Stimulated activated naive CD8-positive, alpha-beta T cell treated with anti-CD3 and anti-CD28 coated beads, Interleukin-15, Interleukin-2, amounts not matched to agents 100 U/mL and 50 U/mL, for 24 hours (primary cell): ENCODE results near the gene LMNA.
A peak's percentile ranks its signal among the peaks of the same experiment; 100 is the strongest.
"Not testable (repeated sequence)": the region's sequence is repeated elsewhere in the genome, so short reads cannot be mapped to it uniquely, and the experiment has no call there.

Experiments
- ATAC-seq: fragments of 150-1000 bp; cut with Tn5 transposase; one replicate; pipeline ENCODE4 v1.10.0; 2021
- DNase-seq: peaks from one replicate; pipeline ENCODE4 v3.0.0; 2021

The LMNA gene

DNA sequence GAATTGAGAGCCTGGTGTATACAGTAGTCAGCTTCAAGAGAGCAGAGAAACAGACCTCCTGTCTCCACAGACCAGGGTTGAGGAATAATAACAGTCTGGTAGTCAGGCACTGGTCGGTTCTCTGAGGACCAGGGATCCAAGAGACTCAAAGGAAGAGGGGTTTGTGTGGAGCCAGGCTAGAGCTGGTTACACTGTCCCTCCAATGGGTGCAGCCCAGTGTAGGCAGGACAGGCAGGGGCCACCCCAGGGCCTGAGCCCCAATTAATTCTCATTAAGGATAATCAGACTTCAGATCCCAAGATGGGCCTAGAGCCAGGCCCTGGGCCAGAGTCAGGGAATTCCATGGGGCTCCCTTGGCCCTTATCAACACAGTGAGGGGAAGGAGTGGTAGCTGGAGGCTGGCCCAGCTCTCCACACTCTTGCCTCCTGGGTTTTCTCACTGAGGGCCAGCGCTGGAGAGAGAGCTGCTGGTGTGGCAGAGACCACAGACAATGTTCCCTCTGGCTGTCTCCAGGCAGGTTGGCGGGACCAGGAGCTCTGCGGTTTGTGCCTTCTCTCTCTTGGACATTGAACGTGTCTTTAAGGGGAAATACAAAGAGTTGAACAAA is 48.0 kb downstream of the LMNA start:
- DNase-seq (no peak), ATAC-seq (no peak)

DNA sequence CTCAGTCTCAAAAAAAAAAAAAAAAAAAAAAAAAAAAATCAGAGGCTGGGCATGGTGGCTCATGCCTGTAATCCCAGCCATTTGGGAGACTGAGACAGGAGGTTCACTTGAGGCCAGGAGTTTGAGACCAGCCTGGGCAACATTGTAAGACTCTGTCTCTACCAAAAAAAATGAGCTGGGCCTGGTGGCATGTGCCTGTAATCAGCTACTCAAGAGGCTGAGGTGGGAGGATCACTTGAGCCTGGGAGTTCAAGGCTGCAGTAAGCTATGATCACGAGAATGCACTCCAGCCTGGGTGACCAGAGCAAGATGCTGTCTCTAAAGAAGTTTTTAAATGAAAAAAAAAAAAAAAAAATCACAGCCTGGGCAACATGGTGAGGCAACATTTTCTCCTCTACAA is 49.2 kb downstream of the LMNA start:
- DNase-seq = no peak
- no peak for ATAC-seq

DNA sequence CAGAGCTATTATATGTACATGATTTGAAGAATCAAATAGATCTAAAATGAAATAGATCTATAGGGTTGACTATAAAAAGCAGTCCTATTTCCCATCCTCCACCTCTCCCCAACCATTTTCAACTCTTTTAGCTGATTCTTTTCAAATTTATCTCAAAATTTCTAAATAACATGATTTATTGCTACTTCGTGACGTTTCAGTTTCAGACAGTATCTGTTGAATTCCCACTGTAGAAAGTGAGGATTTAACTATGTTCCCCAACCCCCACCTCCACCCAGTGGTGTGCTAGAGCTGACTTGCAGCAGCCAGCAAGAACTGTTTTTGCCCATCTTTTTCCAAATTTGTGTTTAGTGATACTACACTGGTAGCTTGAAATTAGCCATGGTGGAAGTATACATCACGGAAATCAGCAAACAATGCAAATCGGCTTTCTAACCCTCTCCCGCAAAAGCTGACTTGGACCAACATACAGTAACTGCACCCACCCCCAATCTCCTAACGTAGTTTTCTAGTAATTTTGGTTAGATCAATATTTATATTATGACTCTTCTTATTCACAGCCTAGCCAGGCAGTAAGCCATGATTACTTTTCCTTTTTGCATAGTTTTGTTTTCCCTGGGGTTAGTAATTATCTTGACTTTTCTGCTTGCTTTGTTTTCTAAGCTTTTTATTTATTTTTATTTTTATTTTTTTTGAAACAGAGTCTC is 49.8 kb downstream of the LMNA start:
- ATAC-seq (no peak), DNase-seq (no peak)

DNA sequence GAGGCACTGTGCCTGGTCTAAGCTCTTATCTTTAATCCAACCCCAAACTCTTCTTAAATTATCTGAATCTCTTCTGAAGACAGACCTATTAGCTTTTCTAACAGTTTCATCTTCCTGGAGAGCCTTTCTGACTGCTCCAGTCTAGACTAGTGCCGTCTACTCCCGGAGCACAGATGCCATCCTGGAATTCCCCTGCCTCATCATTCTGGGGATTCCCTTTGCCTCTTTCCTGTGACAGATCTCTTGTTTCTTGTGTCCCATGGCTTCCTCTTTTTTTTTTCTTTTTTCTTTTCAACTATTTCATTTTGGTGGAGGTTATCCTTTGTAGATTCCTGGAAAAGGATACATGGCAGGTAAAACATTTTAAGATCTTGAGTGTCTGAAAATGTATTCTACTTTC is 50.6 kb downstream of the LMNA start:
- no peak for DNase-seq
- ATAC-seq = no peak

DNA sequence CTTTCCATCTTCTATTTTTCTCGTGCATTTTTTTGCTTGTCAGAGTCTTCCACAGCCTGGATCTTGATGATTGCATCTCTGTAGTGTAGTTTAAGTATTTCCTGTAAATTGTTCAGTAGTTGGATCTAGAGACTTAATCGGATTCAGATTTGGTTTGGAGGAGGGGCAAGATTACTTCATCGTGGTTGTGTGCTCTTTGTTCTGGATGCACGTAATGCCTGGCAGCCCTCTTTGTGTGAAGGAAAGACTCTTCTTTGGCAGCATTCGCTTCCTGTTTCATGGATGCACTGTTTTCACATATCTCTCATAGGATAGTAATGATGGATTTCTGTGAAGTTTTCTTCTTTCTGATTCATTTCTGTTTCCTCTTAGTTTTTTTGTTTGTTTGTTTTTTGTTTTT is 53.0 kb downstream of the LMNA start:
- no peak for DNase-seq
- ATAC-seq = no peak

DNA sequence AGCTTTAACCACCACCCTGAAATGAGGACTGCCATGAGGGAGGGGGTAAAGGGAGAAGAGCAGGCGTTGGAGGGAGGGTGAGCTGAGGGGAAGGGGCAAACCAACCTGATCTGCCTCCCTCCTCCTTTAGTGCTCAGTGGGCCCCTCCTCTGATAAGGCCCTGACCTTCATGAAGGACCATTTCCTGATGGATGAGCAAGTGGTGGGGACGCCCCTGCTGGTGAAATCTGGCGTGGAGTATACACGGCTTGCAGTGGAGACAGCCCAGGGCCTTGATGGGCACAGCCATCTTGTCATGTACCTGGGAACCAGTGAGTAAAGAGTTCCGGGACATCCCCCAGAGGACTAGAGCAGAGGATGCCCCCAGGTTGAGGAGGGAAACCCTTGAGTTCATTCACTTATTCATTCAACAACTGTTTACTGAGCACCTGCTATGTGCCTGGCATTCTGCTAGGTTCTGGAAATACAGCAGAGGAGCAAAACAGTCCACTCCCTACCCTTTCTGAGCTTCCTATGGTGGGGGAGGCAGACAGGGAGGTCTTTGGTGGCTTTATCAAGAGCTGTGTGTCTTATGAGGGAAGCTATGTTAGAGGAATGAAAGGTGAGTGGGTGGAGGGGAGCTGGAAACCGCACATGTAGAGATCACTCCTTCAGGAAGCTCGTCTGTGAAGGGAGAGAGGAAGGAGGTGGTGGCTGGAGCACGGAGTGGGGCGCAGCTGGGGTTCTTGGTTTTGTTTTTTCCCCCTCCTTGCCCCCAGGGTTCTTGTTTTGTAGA is 58.4 kb downstream of the LMNA start:
- ATAC-seq (peak; percentile 42), DNase-seq (no peak)

DNA sequence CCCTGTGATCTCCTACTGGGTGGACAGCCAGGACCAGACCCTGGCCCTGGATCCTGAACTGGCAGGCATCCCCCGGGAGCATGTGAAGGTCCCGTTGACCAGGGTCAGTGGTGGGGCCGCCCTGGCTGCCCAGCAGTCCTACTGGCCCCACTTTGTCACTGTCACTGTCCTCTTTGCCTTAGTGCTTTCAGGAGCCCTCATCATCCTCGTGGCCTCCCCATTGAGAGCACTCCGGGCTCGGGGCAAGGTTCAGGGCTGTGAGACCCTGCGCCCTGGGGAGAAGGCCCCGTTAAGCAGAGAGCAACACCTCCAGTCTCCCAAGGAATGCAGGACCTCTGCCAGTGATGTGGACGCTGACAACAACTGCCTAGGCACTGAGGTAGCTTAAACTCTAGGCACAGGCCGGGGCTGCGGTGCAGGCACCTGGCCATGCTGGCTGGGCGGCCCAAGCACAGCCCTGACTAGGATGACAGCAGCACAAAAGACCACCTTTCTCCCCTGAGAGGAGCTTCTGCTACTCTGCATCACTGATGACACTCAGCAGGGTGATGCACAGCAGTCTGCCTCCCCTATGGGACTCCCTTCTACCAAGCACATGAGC is 62.2 kb downstream of the LMNA start:
- DNase-seq = no peak

DNA sequence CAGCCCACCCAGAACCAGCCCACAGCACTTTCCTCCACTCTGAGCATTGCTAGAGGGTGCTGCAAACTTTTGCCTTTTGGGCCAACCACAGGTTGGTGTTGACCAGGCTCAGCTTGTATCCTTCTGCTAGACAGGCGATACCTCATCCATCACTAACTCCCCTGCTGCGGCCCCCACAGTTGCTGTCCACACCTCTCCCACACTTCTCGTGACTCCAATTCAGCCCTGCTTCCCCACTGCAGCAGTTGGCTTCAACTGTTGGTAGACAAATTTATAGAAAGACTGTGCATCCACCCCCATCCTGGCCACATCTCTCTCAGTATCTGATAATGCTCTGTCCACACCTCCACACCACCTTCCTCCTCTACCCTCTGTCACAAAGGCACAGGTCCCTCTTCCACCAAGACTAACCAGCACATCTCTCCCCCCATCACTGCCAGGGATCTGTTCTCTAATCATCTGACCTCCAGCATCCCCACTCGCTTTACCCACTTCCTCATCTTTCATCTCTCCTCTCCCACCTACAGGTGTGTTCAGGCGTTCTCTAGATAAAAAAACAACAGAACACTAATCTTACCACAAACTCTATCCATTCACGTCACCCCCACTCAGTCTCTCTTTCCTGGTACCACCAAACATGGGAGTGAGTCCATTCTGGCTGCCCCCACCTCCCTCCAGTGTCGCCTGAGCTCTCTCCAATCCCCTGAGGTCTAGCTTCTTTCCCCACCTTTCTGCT is 63.6 kb downstream of the LMNA start:
- ATAC-seq (peak; percentile 9), DNase-seq (no peak)

More for the DNA sequence above, 62.2 kb downstream of the LMNA start:
- ATAC-seq = peak; percentile 6

DNA sequence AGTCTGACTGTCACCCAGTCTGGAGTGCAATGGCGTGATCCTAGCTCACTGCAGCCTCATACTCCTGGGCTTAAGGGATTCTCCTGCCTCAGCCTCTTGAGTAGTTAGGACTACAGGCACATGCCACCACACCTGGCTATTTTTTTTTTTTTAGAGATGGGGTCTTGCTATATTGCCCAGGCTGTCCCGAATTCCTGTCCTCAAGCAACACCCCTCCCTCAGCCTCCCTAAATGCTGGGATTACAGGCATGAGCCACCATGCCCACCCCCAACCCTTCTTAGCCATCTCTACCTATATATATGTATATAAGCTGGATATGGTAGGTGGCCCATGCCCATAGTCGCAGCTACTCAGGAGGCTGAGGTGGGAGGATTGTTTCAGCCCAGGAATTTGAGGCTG is 66.0 kb downstream of the LMNA start:
- ATAC-seq = no peak
- DNase-seq = no peak

DNA sequence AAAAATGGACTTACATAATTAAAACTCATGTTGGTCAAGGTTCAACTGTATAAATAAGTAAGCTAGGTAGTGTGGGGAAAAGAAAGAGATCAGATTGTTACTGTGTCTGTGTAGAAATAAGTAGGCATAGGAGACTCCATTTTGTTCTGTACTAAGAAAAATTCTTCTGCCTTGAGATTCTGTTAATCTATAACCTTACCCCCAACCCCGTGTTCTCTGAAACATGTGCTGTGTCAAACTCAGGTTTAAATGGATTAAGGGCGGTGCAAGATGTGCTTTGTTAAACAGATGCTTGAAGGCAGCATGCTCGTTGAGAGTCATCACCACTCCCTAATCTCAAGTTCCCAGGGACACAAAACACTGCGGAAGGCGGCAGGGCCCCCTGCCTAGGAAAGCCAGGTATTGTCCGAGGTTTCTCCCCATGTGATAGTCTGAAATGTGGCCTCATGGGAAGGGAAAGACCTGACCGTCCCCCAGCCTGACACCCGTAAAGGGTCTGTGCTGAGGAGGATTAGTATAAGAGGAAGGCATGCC is 66.9 kb downstream of the LMNA start:
- not testable (repeated sequence) for DNase-seq, ATAC-seq

DNA sequence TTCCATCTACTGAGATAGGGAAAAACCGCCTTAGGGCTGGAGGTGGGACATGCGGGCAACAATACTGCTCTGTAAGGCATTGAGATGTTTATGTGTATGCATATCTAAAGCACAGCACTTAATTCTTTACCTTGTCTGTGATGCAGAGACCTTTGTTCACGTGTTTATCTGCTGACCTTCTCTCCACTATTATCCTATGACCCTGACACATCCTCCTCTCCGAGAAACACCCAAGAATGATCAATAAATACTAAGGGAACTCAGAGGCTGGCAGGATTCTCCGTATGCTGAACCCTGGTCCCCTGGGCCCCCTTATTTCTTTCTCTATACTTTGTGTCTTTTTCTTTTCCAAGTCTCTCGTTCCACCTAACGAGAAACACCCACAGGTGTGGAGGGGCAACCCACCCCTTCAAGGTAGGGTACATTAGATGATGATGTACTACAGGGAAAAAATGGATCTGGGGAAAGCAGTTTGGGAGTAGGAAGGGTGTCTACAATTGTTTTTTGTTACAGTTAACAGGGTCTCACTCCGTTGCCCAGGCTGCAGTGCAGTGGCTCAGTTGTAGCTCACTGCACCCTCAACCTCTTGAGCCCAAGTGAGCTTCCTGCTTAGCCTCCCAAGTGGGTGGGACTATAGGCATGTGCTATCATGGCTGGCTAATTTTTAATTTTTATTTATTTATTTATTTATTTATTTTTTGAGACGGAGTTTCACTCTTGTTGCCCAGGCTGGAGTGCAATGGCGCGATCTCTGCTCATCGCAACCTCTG is 67.7 kb downstream of the LMNA start:
- not testable (repeated sequence) for ATAC-seq, DNase-seq

DNA sequence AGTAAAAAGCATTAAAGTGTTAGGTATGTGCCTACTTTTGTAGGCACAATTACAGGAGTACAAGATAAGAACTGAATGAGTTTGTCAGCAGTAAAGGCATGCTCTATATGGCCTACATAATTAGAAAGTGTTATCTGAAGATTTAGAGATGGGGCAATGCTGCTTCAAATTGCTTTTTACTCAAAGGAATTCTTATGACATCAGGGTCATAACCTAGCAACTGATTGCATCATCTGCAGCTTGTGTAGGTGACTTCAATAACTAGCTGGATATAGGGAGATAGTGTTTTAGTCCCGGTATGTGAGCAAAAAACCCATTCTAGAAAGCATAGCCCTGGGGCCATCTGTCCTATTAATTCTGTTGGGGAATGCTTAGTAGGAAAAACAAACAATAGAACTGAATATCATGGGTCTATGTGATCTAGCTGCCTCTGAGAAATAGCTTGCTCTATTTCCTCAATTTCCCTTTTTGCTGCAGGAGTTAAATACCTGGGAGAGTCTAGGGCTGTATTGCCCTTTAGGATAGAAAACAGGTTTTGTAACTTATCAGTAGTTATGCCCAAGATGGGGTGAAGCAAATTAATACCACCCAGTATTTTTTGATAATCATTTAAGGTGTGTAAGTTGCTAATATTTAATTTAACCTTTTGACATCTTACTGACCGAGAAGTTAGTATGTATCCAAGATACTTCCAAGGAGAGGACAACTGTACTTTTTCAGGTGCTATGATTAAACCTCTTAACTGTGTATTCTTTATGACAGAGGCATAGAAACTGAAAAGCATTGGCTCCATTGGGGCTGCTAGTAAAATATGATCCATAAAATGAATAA is 72.1 kb downstream of the LMNA start:
- not testable (repeated sequence) for DNase-seq, ATAC-seq
